Inferior parietal cortex (tissue), 1 donor: ENCODE measurements around the gene HDAC5.
"Not testable (repeated sequence)": the region's sequence is repeated elsewhere in the genome, so short reads cannot be mapped to it uniquely, and the experiment has no call there.

Experiments used
- DNase-seq: peaks from one replicate; pipeline ENCODE4 v3.0.0-alpha.2; 2016; ENCODE audit errors: extremely low spot score

The HDAC5 gene

GRCh38 chr17:44133918-44134476 is 10.6 kb upstream of the HDAC5 start:
- no peak for DNase-seq

- no peak for DNase-seq
These were observed 8.9 kb upstream of the HDAC5 start for GRCh38 chr17:44132275-44132821.

- not testable (repeated sequence) for DNase-seq
These were observed 7.9 kb upstream of the HDAC5 start for GRCh38 chr17:44131372-44131771.

- DNase-seq, result no peak
These were observed 7.4 kb upstream of the HDAC5 start for GRCh38 chr17:44130693-44131349.

GRCh38 chr17:44128383-44128782 is 4.9 kb upstream of the HDAC5 start:
- DNase-seq, result no peak

- no peak for DNase-seq
These were observed 637 bp upstream of the HDAC5 start for GRCh38 chr17:44124118-44124438.

GRCh38 chr17:44122816-44123355 is 555 bp downstream of the HDAC5 start:
- DNase-seq, result no peak

GRCh38 chr17:44121997-44122815 is 1.2 kb downstream of the HDAC5 start:
- no peak for DNase-seq

- no peak for DNase-seq
These were observed 2.4 kb downstream of the HDAC5 start for GRCh38 chr17:44120851-44121605.

- not testable (repeated sequence) for DNase-seq
These were observed 3.2 kb downstream of the HDAC5 start for GRCh38 chr17:44120281-44120680.

- DNase-seq, result no peak
These were observed 3.6 kb downstream of the HDAC5 start for GRCh38 chr17:44119798-44120197.

GRCh38 chr17:44119062-44119461 is 4.4 kb downstream of the HDAC5 start:
- DNase-seq, result no peak

GRCh38 chr17:44118427-44119050 is 4.9 kb downstream of the HDAC5 start:
- no peak for DNase-seq

GRCh38 chr17:44117351-44117750 is 6.1 kb downstream of the HDAC5 start:
- DNase-seq, result no peak

- DNase-seq, result no peak
These were observed 7.6 kb downstream of the HDAC5 start for GRCh38 chr17:44115585-44116415.

GRCh38 chr17:44113868-44114840 is 9.3 kb downstream of the HDAC5 start:
- no peak for DNase-seq

- no peak for DNase-seq
These were observed 10.1 kb downstream of the HDAC5 start for GRCh38 chr17:44113382-44113781.

- DNase-seq, result no peak
These were observed 10.9 kb downstream of the HDAC5 start for GRCh38 chr17:44112284-44113280.
